ENCODE results near the gene ITPR1. TPM values are rescaled to one million over a fixed set of nuclear protein-coding genes. Genes with fewer than 3 reads are reported as not detected.

ITPR1 gene
- total and polyA plus RNA-seq, 8 donors = 34.8 to 57.3 (median 42.0) TPM

GRCh38 chr3:4520033-4520816, 27.1 kb downstream of the ITPR1 start:
- intact Hi-C loops (cut with DNase I) = no loop called here
- Histone ChIP-seq H3K9me3 (no peaks in the 10 kb centered on the region), H3K36me3 (no peaks in the 10 kb centered on the region), H3K4me1 (peaks cover 3 to 56% of the 10 kb centered on the region in 2 donors), H3K4me3 (no peak overlapping the region), H3K27me3 (no peaks in the 10 kb centered on the region), H3K27ac (peak overlapping the region in 1 of 2 donors; percentile 59)
- DNase-seq (no peak), ATAC-seq (peak; percentile 32)
- TF ChIP-seq, protein P1, sequence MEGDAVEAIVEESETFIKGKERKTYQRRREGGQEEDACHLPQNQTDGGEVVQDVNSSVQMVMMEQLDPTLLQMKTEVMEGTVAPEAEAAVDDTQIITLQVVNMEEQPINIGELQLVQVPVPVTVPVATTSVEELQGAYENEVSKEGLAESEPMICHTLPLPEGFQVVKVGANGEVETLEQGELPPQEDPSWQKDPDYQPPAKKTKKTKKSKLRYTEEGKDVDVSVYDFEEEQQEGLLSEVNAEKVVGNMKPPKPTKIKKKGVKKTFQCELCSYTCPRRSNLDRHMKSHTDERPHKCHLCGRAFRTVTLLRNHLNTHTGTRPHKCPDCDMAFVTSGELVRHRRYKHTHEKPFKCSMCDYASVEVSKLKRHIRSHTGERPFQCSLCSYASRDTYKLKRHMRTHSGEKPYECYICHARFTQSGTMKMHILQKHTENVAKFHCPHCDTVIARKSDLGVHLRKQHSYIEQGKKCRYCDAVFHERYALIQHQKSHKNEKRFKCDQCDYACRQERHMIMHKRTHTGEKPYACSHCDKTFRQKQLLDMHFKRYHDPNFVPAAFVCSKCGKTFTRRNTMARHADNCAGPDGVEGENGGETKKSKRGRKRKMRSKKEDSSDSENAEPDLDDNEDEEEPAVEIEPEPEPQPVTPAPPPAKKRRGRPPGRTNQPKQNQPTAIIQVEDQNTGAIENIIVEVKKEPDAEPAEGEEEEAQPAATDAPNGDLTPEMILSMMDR (IDR thresholded peaks at IDR 0.05) = no peak

DNA sequence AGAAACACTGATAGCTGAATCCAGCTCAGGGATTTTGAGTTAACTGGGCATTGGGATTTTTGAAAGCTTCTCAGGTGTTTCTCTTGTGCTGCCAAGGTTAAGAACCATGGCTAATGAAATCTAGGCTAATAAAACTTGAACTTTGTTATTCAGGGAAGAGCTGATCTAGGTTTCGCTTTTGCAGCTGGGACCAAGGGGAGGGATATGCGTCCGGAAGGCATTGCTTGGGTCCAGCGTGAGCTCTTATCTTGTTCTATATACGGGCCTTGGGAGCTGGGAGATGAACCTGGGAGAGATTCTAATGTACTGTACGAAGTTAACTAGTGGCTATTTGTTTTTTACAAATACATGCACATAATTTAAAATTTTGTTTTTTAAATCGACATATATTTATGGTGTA, 29.8 kb downstream of the ITPR1 start:
- Histone ChIP-seq H3K27ac (no peak overlapping the region), H3K36me3 (no peaks in the 10 kb centered on the region), H3K4me1 (peaks cover 3 to 47% of the 10 kb centered on the region in 2 donors), H3K27me3 (no peaks in the 10 kb centered on the region), H3K4me3 (no peak overlapping the region), H3K9me3 (no peaks in the 10 kb centered on the region)
- DNase-seq (no peak), ATAC-seq (no peak)
- TF ChIP-seq, protein P1 (IDR thresholded peaks at IDR 0.05) = no peak
- intact Hi-C loops (cut with DNase I) = no loop called here

- intact Hi-C loops (cut with DNase I) = no loop called here
- Histone ChIP-seq H3K9me3 (no peaks in the 10 kb centered on the region), H3K27ac (no peak overlapping the region), H3K27me3 (no peaks in the 10 kb centered on the region), H3K4me3 (no peak overlapping the region), H3K36me3 (no peaks in the 10 kb centered on the region), H3K4me1 (peaks cover 0 to 44% of the 10 kb centered on the region in 2 donors)
- peak in 1 of 4 donors; percentile 66 for DNase-seq
- no peak for ATAC-seq
- TF ChIP-seq, protein P1 (IDR thresholded peaks at IDR 0.05) = no peak
These were observed 30.9 kb downstream of the ITPR1 start for GRCh38 chr3:4523710-4524698.

GRCh38 chr3:4525560-4526223, 32.5 kb downstream of the ITPR1 start:
- no peaks in the 10 kb centered on the region for H3K27me3 ChIP-seq
- H3K27ac ChIP-seq = no peak overlapping the region
- intact Hi-C loops (cut with DNase I) = no loop called here
- H3K9me3 ChIP-seq = no peaks in the 10 kb centered on the region
- no peaks in the 10 kb centered on the region for H3K36me3 ChIP-seq
- H3K4me3 ChIP-seq = no peak overlapping the region
- ATAC-seq (no peak), DNase-seq (no peak)
- TF ChIP-seq, protein P1 (IDR thresholded peaks at IDR 0.05) = no peak
- peaks cover 0 to 44% of the 10 kb centered on the region in 2 donors for H3K4me1 ChIP-seq

Measured in left lung (tissue), 10 donors.